TTC549 (cell line): ENCODE measurements around the gene TRMT10B.

Experiments used
- FAIRE-seq: peaks from 2 replicates; lab custom pipeline; 2012; peaks lifted over from hg19 to GRCh38; lab: Jason Lieb, UNC

TRMT10B gene, protein sequence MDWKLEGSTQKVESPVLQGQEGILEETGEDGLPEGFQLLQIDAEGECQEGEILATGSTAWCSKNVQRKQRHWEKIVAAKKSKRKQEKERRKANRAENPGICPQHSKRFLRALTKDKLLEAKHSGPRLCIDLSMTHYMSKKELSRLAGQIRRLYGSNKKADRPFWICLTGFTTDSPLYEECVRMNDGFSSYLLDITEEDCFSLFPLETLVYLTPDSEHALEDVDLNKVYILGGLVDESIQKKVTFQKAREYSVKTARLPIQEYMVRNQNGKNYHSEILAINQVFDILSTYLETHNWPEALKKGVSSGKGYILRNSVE

GRCh38 chr9:37753489-37754190, at the start of gene TRMT10B:
TSS of gene TRMT10B (plus strand) at chr9:37753805. CDS start at chr9:37761932, 8,127 bp downstream.
- FAIRE-seq: no peak

GRCh38 chr9:37705787-37706186, 47.8 kb upstream of the TRMT10B start:
- FAIRE-seq: no peak

GRCh38 chr9:37706290-37706689, 47.3 kb upstream of the TRMT10B start:
- no peak for FAIRE-seq

DNA sequence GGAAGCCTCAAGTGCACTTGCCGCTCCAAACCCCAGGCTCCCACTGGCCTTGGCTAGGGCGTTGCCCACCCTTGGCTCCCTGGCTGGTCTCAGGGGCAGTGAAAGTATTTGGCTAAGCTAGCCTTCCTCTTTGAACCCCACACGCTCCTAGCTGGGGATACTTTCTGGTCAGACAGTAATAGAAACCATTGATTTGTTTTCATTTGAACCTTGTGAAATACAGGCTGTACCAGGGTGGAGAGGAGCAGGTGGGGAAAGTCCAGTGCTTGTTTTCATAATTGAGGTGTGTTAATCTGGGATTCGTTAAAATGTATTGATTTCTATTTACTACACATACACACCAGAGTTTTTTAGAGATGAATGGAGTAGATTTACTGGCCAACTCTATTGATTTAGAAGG, 45.9 kb upstream of the TRMT10B start:
- FAIRE-seq: no peak

GRCh38 chr9:37710046-37710445, 43.6 kb upstream of the TRMT10B start:
- FAIRE-seq: no peak

- FAIRE-seq: no peak
Observed at GRCh38 chr9:37715260-37715659, 38.3 kb upstream of the TRMT10B start.

DNA sequence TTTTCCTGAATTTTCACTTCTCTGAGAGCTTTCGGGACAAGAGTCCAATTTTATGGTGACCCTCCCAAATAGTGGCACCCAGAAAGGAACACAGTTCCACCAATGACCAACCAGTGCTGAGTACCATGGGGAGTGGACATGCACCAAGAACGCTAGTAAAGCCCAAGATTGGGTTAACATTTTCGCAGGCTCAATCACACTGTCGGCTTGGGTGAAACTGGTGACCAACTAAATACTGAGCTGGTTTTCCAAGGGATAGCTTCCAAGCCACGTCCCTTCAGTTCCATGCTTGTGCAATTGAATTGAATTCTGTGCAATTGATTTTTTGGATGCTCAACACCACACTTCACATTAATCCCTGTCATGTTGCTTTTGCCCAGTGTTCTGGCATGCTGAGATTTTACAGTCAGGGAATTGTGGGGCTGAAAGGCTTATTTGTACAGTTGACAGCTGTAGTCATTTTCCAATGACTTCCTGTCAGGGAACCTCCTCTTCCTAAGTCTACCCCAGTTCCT, 37.6 kb upstream of the TRMT10B start:
- no peak for FAIRE-seq

GRCh38 chr9:37719526-37719925, 34.1 kb upstream of the TRMT10B start:
- no peak for FAIRE-seq

- FAIRE-seq: no peak
Observed at GRCh38 chr9:37727013-37727412, 26.6 kb upstream of the TRMT10B start.

GRCh38 chr9:37729499-37729898, 24.1 kb upstream of the TRMT10B start:
- no peak for FAIRE-seq

GRCh38 chr9:37730256-37730655, 23.3 kb upstream of the TRMT10B start:
- FAIRE-seq: no peak

DNA sequence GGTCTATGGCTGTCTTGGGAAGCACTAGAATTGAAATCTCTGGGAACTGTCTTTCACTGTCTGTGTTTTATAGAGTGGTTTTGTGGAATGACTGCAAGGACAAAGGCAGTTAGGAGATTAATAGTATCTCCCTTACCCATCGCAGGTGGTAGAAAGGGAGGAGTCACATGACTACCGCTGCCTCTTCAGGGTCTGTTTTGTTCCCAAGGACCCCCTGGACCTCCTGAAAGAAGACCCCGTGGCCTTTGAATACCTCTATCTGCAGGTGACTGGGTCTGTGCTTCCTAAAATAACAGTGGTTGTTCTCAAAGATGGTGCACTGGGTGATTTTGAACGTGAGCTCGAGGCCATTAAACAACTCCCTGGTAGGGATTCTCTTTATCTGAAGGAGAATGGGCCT, 22.8 kb upstream of the TRMT10B start:
- no peak for FAIRE-seq

DNA sequence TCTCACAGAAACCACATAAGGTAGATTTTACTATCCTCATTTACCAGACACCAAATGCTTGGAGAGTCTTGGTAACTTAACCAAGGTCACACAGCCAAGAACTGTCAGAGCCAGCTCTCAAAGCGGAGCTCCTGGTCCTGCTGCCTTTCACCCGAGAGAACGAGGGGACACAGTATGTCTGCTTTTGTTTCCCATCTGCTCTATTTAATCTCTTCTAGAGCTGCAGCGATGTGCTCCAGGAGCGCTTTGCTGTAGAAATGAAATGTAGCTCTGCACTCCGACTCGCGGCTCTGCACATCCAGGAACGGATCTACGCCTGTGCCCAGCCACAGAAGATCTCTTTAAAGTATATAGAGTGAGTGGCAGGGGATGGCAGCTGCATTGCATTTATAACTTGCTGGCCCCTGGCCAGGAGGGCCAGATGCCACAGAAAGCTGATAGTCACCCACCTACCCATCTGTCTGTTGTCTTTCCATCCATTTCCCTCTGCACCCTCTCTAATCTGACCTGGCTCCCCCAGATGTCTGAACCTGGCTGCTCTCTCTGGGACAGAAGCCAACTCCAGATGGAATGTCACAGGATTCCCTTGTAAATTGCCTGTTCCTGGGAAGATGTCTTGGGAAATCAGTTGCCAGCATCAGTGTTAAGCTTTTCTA, 21.4 kb upstream of the TRMT10B start:
- no peak for FAIRE-seq

- no peak for FAIRE-seq
Observed at GRCh38 chr9:37732952-37733351, 20.7 kb upstream of the TRMT10B start.

DNA sequence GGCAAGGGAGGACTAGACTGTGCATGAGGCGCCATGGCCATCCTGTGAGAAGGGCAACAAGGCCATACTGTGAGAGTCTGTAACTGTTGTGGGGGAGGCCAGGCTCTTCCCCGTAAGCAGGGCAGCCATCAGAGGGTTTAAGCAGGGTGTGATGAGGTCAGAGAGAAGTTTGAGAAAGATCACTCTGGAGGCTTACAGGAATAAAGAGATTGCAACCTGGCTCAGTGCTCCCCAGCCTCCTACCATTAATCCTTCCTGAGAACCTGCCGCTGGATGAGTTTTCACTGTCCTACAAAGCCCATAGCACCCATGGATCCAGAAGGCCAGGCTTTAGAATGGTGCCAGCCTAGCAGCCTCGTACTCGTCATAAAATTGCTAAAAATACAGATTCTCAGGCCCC, 14.4 kb upstream of the TRMT10B start:
- no peak for FAIRE-seq

DNA sequence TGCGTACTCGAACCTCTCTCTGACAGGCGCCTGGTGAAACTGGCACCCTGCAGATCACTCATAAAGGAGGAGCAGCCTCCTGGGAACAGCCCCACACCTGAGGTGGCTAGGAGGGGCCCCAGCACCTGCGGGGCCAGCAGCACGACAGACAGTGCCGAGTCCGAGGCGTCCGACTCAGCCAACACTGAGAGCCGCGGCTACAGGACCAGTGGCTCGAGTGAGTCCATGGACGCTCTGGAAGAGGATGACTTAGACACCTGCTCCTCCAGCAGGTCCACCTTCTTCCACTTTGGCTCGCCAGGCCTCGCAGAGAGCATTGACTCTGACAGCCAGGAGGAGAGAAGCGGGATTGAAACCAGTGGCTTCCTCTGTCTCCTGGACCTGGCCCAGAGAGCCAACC, 13.5 kb upstream of the TRMT10B start:
- no peak for FAIRE-seq

GRCh38 chr9:37740631-37741328, 12.8 kb upstream of the TRMT10B start:
- FAIRE-seq: no peak

DNA sequence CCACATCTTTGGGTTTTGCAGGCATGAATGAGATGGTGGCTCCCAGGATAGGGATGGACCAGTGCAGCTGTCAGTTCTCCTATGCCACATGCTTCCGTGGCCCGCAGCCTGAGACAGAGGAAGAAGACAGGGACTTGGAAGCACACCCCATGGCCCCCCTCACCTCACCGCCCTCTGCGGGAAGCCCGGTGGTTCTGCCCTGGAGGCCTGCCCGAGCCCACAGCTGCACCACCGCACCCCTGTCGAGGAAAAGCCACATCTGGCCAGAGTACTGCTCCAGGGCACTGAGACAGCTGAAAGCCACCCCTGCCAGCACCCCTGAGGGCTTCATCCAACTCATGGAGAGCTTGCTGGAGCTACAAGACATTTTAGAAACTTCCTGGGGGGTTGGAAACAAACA, 7.6 kb upstream of the TRMT10B start:
- no peak for FAIRE-seq

DNA sequence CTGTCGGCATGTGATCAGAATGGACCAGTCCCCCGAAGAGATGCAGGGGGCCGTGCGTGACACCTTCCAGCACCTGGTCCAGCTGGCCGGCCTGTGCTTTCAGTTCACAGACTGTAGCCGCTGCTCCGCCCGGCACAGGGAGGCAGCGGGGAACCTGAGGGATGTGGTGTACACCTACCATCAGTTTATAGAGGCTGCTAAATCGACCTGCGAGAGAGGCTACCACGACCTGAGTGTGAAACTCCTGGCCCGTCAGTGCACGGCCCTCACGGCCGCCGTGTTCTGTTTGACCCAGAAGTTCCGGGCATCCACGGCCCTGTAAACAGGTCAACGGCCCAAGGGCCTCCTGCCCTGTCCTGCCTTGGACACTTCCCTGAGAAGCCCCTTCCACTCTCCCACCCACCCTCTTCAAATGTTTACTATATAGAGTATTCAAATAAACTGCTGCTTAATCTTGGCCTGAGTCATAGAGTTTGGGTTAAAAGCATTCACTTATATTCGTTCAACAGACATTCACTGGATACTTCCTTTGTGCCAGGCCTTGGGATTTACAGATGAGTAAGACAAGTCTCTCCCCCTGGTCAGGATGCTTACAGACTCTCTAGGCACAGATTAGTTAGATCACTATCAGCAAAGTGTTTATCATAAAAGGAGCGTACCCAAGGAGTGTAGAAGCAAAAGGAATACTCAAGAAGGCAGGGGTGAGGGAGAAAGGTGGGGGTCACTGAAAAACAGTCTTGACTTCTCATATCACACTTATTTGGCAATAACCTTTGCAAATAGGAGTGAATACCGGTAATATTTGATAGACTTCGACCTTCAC, 6.9 kb upstream of the TRMT10B start:
- FAIRE-seq: no peak

DNA sequence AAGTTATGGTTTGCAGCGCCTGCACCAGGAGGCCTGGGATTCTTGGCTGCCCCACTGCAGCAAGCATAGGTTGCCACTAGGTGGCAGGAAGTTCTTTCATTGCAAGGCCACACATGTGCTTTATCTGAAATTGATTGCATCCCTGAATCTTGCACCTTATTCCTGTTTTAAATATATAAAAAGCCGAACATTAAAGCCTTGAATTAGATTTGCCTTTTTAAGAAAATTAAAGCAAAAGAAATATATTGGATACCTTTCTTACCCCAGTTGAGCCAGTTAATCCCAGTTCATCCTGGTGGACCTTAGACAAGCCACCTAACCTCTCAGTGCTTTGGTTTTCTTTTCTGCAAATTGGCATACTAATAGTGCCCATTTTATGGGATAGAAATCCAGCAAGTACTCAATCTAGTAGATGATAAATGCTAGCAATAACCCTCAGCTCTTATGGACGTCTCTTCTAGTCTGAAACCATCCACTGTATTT, 6.3 kb upstream of the TRMT10B start:
- peak; percentile 50 for FAIRE-seq

- FAIRE-seq: no peak
Observed at GRCh38 chr9:37749129-37749528, 4.5 kb upstream of the TRMT10B start.

- no peak for FAIRE-seq
Observed at GRCh38 chr9:37751186-37751585, 2.4 kb upstream of the TRMT10B start.
